Prostate gland (tissue), 2 donors: ENCODE measurements around the gene PBX3. TPM values are rescaled to one million over a fixed set of nuclear protein-coding genes. Genes with fewer than 3 reads are reported as not detected.

ENCODE experiments used
- DNase-seq: peaks from one replicate; pipeline ENCODE4 v3.0.0-alpha.2; 2019; ENCODE audit warnings: low spot score
- H3K27ac ChIP-seq, 2 donors: fragments of 200-600 bp; sonication (generic); 2 replicates each; pipeline ENCODE4 v1.5.1; 2017 to 2019
- H3K27me3 ChIP-seq: fragments of 200-600 bp; sonication (generic); replicated peaks from 2 replicates; pipeline ENCODE4 v1.5.1; 2019; ENCODE audit not compliant: insufficient read depth
- H3K36me3 ChIP-seq, 2 donors: fragments of 200-600 bp; sonication (generic); 1 replicate in 1 of 2; 2 replicates in 1 of 2; pipeline versions ENCODE4 v1.5.1 to v1.8.1; 2017 to 2019
- H3K4me1 ChIP-seq: fragments of 200-600 bp; sonication (generic); replicated peaks from 2 replicates; pipeline ENCODE4 v1.5.1; 2019
- H3K4me3 ChIP-seq, 2 donors: fragments of 200-600 bp; sonication (generic); 2 replicates each; pipeline ENCODE4 v1.5.1; 2017 to 2019
- H3K9me3 ChIP-seq: fragments of 200-600 bp; sonication (generic); 2 replicates; pipeline ENCODE4 v1.5.1; 2017
- CTCF ChIP-seq, 4 experiments: fragments of 200-600 bp in 2 of 4; fragments of 450-650 bp in 2 of 4; sonication (generic) in 2 of 4; IDR thresholded peaks; 1 replicate in 3 of 4; 2 replicates in 1 of 4; pipeline ENCODE4 v1.5.1; 2016 to 2019; ENCODE audit warnings: antibody characterized with exemption in 4 of 4, mild to moderate bottlenecking in 2 of 4, moderate library complexity in 2 of 4
- POLR2A ChIP-seq: fragments of 450-650 bp; IDR thresholded peaks from one replicate; pipeline ENCODE4 v1.6.1; 2016; ENCODE audit warnings: antibody characterized with exemption, mild to moderate bottlenecking
- POLR2AphosphoS5 ChIP-seq: sonication (generic); formaldehyde crosslinking; IDR thresholded peaks from one replicate; pipeline ENCODE4 v1.6.1; 2017; ENCODE audit warnings: antibody characterized with exemption
- WGBS: methylation state at CpG from one replicate; pipeline ENCODE4 v1.1.5; 2018; 5-methylcytosine and 5-hydroxymethylcytosine counted together
- intact Hi-C: fragments of 100-400 bp; cut with DNase I; formaldehyde crosslinking; loops from one replicate; pipeline ENCODE4 v1.14.2; 2022
- total RNA-seq, 2 donors: library from RNA; depleted of rRNA; stranded (reverse); fragments of >200 nt; gene quantifications; one replicate each; pipeline ENCODE4 v1.1.0, GENCODE V29; 2016

PBX3 gene
- total RNA-seq, 2 donors from 2014 or later, result 48.5 to 77.6 TPM

- Histone ChIP-seq H3K4me1 (no peaks in the 10 kb centered on the region), H3K9me3 (no peaks in the 10 kb centered on the region), H3K4me3 (no peak overlapping the region), H3K27me3 (no peaks in the 10 kb centered on the region), H3K27ac (no peak overlapping the region), H3K36me3 (no peaks in the 10 kb centered on the region)
- WGBS, result 80% methylated on average over 9 of the region's 9 CpGs
- no peak for DNase-seq
- intact Hi-C loops, result no loop called here
- TF ChIP-seq CTCF (IDR thresholded peaks at IDR 0.05), result no peak
These were observed 109.2 kb downstream of the PBX3 start for GRCh38 chr9:125856331-125856730.

DNA sequence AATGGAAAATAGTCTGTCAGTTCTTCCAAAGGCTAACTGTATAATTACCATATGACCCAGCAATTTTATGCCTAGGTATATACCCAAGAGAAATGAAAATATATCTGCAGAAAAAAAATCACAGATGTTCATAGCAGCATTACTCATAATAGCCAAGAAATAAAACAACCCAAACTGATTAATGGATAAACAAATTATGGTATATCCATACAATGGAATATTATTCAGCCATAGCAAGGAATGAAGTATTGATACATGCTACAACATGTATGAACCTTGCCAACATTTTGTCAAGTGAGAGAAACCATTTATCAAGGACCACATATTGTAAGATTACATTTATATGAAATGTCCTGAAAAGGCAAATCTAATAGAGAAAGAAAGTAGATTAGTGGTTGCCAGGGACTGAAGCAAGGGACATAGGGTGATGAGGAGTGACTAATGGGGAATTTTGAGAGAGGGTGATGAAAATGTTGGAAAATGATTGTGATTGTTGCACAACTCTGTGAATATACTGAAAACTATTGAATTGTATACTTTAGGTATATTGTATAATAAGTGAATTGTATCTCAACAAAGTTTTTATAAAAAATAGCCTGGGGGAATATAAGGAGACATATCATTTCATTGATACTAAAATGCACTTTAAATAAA, 114.4 kb downstream of the PBX3 start:
- H3K27ac ChIP-seq, result no peak overlapping the region
- no peaks in the 10 kb centered on the region for H3K36me3 ChIP-seq
- DNase-seq, result no peak
- intact Hi-C loops, result no loop called here
- H3K9me3 ChIP-seq, result no peaks in the 10 kb centered on the region
- H3K4me1 ChIP-seq, result no peaks in the 10 kb centered on the region
- H3K27me3 ChIP-seq, result no peaks in the 10 kb centered on the region
- H3K4me3 ChIP-seq, result no peak overlapping the region
- no peak for TF ChIP-seq POLR2AphosphoS5
- TF ChIP-seq CTCF (IDR thresholded peaks at IDR 0.05), result no peak
- no peak for TF ChIP-seq POLR2A

- Histone ChIP-seq H3K36me3 (no peaks in the 10 kb centered on the region), H3K27me3 (no peaks in the 10 kb centered on the region), H3K4me3 (no peak overlapping the region), H3K27ac (no peak overlapping the region), H3K4me1 (no peaks in the 10 kb centered on the region), H3K9me3 (no peaks in the 10 kb centered on the region)
- DNase-seq, result no peak
- 70% methylated on average over 1 of the region's 1 CpG for WGBS
- intact Hi-C loops, result no loop called here
- TF ChIP-seq POLR2A, result no peak
- TF ChIP-seq POLR2AphosphoS5, result no peak
- TF ChIP-seq CTCF (IDR thresholded peaks at IDR 0.05), result no peak
These were observed 116.8 kb downstream of the PBX3 start for GRCh38 chr9:125863923-125864322.

- WGBS, result 69% methylated on average over 3 of the region's 3 CpGs
- Histone ChIP-seq H3K36me3 (no peaks in the 10 kb centered on the region), H3K4me1 (no peaks in the 10 kb centered on the region), H3K27me3 (no peaks in the 10 kb centered on the region), H3K27ac (no peak overlapping the region), H3K9me3 (no peaks in the 10 kb centered on the region), H3K4me3 (no peak overlapping the region)
- intact Hi-C loops, result no loop called here
- TF ChIP-seq POLR2A, result no peak
- no peak for TF ChIP-seq CTCF (IDR thresholded peaks at IDR 0.05)
- no peak for TF ChIP-seq POLR2AphosphoS5
- DNase-seq, result no peak
These were observed 120.7 kb downstream of the PBX3 start for GRCh38 chr9:125867751-125868415.

DNA sequence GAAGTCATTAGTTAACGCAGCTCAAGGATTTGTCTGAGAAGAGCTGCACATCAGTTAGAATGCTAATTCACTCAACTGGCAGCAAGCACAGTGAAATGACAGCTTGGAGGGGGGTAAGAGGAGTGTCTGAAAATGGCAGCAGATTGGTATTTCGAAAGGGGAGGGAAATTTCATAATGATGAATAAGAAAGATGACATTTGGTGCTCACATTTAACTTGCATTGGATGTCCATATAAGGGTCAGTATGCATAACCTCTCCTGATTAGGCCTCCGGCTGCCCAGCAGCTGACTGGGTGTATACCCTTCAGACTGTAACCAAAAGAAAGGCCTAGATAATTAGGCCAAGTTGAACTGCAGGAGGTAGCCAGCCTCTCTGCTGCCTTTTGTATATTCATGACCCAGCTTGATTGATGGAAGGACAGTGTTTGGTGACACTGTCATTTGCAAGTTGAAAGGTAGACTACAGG, 131.0 kb downstream of the PBX3 start:
- Histone ChIP-seq H3K9me3 (no peaks in the 10 kb centered on the region), H3K4me1 (no peaks in the 10 kb centered on the region), H3K4me3 (no peak overlapping the region), H3K27ac (no peak overlapping the region), H3K36me3 (no peaks in the 10 kb centered on the region), H3K27me3 (no peaks in the 10 kb centered on the region)
- DNase-seq, result no peak
- intact Hi-C loops, result no loop called here
- WGBS, result 94% methylated on average over 3 of the region's 3 CpGs
- TF ChIP-seq CTCF (IDR thresholded peaks at IDR 0.05) (no peak), POLR2AphosphoS5 (no peak), POLR2A (no peak)
